ENCODE data around the gene PPP2R5E. TPM values are rescaled to one million over a fixed set of nuclear protein-coding genes. Genes with fewer than 3 reads are reported as not detected.
"Not testable (repeated sequence)": the region's sequence is repeated elsewhere in the genome, so short reads cannot be mapped to it uniquely, and the experiment has no call there.

The PPP2R5E gene
- total RNA-seq, 2 experiments from 2014 or later: 12.5 to 47.8 TPM

DNA sequence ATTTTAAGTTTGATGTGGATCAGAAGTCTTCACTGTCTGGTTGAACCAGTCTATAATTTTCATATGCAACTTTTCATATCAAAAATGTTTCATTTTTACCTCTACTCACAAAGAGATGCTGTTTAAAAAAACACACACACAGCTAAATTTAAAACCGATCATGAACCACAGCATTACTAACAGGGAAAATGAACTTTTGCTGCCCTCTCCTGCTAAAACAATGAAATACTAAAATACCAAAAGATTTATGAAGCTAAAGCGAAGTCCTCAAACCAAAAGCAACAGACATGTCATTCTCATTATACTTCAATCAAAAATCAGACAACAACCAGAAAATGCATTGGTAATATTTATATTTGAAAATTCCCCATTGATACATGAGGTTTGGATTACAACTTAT, 171.6 kb downstream of the PPP2R5E start:
- H3K4me3 ChIP-seq (ENCODE audit: low read depth, low read length, poor library complexity, severe bottlenecking); H3K9me2 ChIP-seq (ENCODE audit: insufficient read depth, low read length); H3K79me2 ChIP-seq (ENCODE audit: insufficient read depth, low read depth, low read length); BruUV-seq (replicated peaks); H2AFZ ChIP-seq (ENCODE audit: low read length); intact Hi-C loops (cut with micrococcal nuclease; ENCODE audit: unreplicated experiment); CTCF ChIA-PET (ENCODE audit: unreplicated experiment); H3K4me2 ChIP-seq (ENCODE audit: low read length); H3K4me1 ChIP-seq (ENCODE audit: insufficient read depth, low read length, poor library complexity, severe bottlenecking); DNase-seq (ENCODE audit: low spot score); POLR2A ChIA-PET; H4K20me1 ChIP-seq (ENCODE audit: insufficient read depth, low read length); H3K27ac ChIP-seq (ENCODE audit: low read depth, low read length, poor library complexity, severe bottlenecking); H3K9me3 ChIP-seq (ENCODE audit: low read length); H3K36me3 ChIP-seq (ENCODE audit: insufficient read depth, low read length): not testable (repeated sequence)
- TF ChIP-seq, protein P1, sequence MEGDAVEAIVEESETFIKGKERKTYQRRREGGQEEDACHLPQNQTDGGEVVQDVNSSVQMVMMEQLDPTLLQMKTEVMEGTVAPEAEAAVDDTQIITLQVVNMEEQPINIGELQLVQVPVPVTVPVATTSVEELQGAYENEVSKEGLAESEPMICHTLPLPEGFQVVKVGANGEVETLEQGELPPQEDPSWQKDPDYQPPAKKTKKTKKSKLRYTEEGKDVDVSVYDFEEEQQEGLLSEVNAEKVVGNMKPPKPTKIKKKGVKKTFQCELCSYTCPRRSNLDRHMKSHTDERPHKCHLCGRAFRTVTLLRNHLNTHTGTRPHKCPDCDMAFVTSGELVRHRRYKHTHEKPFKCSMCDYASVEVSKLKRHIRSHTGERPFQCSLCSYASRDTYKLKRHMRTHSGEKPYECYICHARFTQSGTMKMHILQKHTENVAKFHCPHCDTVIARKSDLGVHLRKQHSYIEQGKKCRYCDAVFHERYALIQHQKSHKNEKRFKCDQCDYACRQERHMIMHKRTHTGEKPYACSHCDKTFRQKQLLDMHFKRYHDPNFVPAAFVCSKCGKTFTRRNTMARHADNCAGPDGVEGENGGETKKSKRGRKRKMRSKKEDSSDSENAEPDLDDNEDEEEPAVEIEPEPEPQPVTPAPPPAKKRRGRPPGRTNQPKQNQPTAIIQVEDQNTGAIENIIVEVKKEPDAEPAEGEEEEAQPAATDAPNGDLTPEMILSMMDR (conservative IDR thresholded peaks at IDR 0.05; ENCODE audit: low read length): peak; percentile 21; the same call in 1 of the 2 replicates

DNA sequence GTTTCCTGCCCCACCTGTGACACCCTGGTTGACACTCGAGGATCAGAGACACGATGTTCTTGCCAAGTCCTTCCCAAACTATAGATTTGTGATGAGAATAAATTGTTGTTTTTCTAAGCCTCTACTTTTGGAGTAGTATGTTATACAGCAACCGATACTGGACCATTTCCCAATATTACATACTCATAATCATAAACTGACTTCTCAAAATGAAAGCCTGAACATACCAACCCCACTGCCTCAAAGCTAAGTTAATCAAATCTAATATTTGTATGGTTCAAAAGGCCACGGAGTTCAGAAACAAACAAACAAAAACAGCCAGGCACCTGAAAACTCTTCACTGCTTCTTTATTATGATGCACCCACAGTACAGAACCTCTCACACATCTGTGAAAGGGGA, 172.1 kb downstream of the PPP2R5E start:
- Histone ChIP-seq H3K79me2 (ENCODE audit: insufficient read depth, low read depth, low read length) (no peaks in the 10 kb centered on the region), H3K9me3 (ENCODE audit: low read length) (no peaks in the 10 kb centered on the region; the same call in 1 of the 2 replicates), H3K4me3 (ENCODE audit: low read depth, low read length, poor library complexity, severe bottlenecking) (no peak overlapping the region), H3K36me3 (ENCODE audit: insufficient read depth, low read length) (no peaks in the 10 kb centered on the region; the same call in 1 of the 2 replicates), H2AFZ (ENCODE audit: low read length) (no peak overlapping the region), H4K20me1 (ENCODE audit: insufficient read depth, low read length) (no peaks in the 10 kb centered on the region), H3K27ac (ENCODE audit: low read depth, low read length, poor library complexity, severe bottlenecking) (no peak overlapping the region), H3K9me2 (ENCODE audit: insufficient read depth, low read length) (no peaks in the 10 kb centered on the region), H3K4me1 (ENCODE audit: insufficient read depth, low read length, poor library complexity, severe bottlenecking) (no peaks in the 10 kb centered on the region), H3K4me2 (ENCODE audit: low read length) (no peak overlapping the region)
- CTCF ChIA-PET (ENCODE audit: unreplicated experiment): no interaction called here
- DNase-seq (ENCODE audit: low spot score): no peak
- TF ChIP-seq, protein P1 (conservative IDR thresholded peaks at IDR 0.05; ENCODE audit: low read length): no peak
- no peak for TF ChIP-seq EZH2phosphoT487 (IDR thresholded peaks at IDR 0.05; ENCODE audit: borderline replicate concordance, low read depth, low read length)
- POLR2A ChIA-PET: no interaction called here
- BruUV-seq (replicated peaks): no TSS peak
- intact Hi-C loops (cut with micrococcal nuclease; ENCODE audit: unreplicated experiment): no loop called here

DNA sequence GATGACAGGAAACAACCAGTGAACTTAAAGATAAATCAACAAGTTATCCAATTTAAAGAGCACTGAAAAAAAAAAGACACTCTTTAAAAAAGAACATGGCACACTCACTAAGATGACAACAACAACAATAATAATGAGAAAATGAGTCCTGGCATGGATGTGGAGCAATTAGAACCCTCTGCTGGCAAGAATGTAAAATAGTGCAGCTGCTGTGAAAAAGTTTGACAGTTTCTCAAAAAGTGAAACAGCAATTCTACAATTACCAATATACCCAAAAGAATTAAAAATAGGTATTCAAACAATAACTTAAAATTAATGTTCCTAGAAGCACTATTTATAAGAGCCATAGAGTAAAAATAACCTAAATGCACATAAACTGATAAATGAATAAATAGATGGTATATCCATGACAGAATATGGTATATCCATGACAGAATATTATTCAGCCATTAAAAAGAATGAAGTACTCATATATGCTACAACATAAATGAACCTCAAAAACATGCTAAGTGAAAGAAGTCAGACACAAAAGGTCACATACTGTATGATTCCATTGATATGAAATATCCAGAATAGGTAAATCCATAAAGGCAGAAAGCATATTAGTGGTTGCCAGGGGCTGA, 175.3 kb downstream of the PPP2R5E start:
- DNase-seq (ENCODE audit: low spot score): no peak
- Histone ChIP-seq H3K9me2 (ENCODE audit: insufficient read depth, low read length) (no peaks in the 10 kb centered on the region), H3K36me3 (ENCODE audit: insufficient read depth, low read length) (no peaks in the 10 kb centered on the region), H3K79me2 (ENCODE audit: insufficient read depth, low read depth, low read length) (no peaks in the 10 kb centered on the region), H3K4me3 (ENCODE audit: low read depth, low read length, poor library complexity, severe bottlenecking) (no peak overlapping the region), H3K9me3 (ENCODE audit: low read length) (no peaks in the 10 kb centered on the region; the same call in 1 of the 2 replicates), H3K4me2 (ENCODE audit: low read length) (no peak overlapping the region), H3K4me1 (ENCODE audit: insufficient read depth, low read length, poor library complexity, severe bottlenecking) (no peaks in the 10 kb centered on the region), H3K27ac (ENCODE audit: low read depth, low read length, poor library complexity, severe bottlenecking) (no peak overlapping the region), H2AFZ (ENCODE audit: low read length) (no peak overlapping the region), H4K20me1 (ENCODE audit: insufficient read depth, low read length) (no peaks in the 10 kb centered on the region)
- intact Hi-C loops (cut with micrococcal nuclease; ENCODE audit: unreplicated experiment): no loop called here
- ChIA-PET CTCF (ENCODE audit: unreplicated experiment) (no interaction called here), POLR2A (no interaction called here)
- BruUV-seq (replicated peaks): no TSS peak
- TF ChIP-seq EZH2phosphoT487 (IDR thresholded peaks at IDR 0.05; ENCODE audit: borderline replicate concordance, low read depth, low read length): no peak
- TF ChIP-seq, protein P1 (conservative IDR thresholded peaks at IDR 0.05; ENCODE audit: low read length): no peak

Measured in OCI-LY7 (cell line).